GM12864 (cell line): ENCODE data around the gene WNT9B.

Source experiments
- DNase-seq: peaks from one replicate; pipeline ENCODE4 v3.0.0-alpha.2; 2011; ENCODE audit warnings: low read depth
- H3K4me3 ChIP-seq: 2 replicates; pipeline ENCODE4 v1.5.1; 2011; ENCODE audit warnings: mild to moderate bottlenecking, low read depth, low read length, control low read depth
- TF ChIP-seq, protein P1 (sequence below): IDR thresholded peaks from 2 replicates; pipeline ENCODE4 v1.5.1; 2011; ENCODE audit warnings: low read depth, mild to moderate bottlenecking, moderate library complexity, low read length, control low read depth, inconsistent platforms; ENCODE audit errors: missing control alignments

Gene WNT9B

GRCh38 chr17:46886310-46886663 lies 34.9 kb downstream of the WNT9B start:
- TF ChIP-seq, protein P1, sequence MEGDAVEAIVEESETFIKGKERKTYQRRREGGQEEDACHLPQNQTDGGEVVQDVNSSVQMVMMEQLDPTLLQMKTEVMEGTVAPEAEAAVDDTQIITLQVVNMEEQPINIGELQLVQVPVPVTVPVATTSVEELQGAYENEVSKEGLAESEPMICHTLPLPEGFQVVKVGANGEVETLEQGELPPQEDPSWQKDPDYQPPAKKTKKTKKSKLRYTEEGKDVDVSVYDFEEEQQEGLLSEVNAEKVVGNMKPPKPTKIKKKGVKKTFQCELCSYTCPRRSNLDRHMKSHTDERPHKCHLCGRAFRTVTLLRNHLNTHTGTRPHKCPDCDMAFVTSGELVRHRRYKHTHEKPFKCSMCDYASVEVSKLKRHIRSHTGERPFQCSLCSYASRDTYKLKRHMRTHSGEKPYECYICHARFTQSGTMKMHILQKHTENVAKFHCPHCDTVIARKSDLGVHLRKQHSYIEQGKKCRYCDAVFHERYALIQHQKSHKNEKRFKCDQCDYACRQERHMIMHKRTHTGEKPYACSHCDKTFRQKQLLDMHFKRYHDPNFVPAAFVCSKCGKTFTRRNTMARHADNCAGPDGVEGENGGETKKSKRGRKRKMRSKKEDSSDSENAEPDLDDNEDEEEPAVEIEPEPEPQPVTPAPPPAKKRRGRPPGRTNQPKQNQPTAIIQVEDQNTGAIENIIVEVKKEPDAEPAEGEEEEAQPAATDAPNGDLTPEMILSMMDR = no peak
- H3K4me3 ChIP-seq = no peak overlapping the region
- no peak for DNase-seq

- H3K4me3 ChIP-seq = no peak overlapping the region
- TF ChIP-seq, protein P1 = no peak
- no peak for DNase-seq
Observed at GRCh38 chr17:46887717-46888116, 36.3 kb downstream of the WNT9B start.

DNA sequence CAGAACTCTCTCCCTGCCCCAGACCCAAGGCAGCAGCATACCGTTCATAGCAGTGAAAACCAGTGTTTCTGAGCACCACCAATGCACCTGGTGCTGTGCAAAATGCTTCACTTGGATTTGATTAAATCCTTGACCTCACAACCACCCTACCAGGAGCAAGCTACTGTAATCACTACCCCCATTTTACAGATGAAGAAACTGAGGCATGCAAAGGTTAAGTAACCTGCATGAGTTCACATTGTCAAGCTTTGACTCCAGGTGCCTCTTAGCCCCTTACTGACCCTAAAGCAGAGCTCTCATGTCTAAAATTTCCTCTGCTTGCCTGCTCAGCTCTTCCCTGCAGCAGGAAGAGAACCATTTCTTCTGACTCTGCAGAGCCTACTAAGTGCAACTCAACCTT lies 37.3 kb downstream of the WNT9B start:
- DNase-seq = no peak
- TF ChIP-seq, protein P1 = no peak
- H3K4me3 ChIP-seq = no peak overlapping the region

- no peak overlapping the region for H3K4me3 ChIP-seq
- TF ChIP-seq, protein P1 = no peak
- no peak for DNase-seq
Observed at GRCh38 chr17:46889519-46889918, 38.1 kb downstream of the WNT9B start.

DNA sequence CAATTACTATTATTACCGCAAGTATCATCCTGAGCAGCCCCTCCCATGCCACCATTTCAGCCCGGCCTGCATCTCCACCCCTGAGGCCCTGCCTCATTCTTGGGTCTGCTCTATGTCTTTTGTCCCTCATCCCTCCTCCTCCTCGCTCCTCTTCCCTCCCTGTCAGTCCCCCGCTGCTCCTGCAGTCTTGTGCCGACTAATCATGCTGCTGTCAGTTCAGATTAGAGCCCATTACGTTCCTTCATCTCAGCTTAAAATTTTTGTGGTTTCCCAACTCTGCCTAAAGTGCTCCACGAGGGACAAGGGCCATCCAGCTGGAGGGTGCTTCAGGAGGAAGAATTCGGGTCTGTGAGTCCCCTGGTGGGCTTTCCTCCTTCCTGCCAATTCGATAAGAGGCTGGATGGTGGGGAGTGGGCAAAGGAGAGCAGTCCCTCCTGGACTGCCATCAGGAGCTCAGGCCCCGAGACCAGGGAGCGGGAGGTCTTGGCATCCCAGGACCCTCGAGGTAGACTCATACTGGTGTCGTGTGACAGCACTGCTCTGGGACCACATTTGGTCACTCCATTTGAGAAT lies 38.7 kb downstream of the WNT9B start:
- no peak for DNase-seq
- TF ChIP-seq, protein P1 = no peak
- no peak overlapping the region for H3K4me3 ChIP-seq

GRCh38 chr17:46890638-46891037 lies 39.3 kb downstream of the WNT9B start:
- no peak overlapping the region for H3K4me3 ChIP-seq
- TF ChIP-seq, protein P1 = no peak

GRCh38 chr17:46892192-46892703 lies 40.9 kb downstream of the WNT9B start:
- no peak overlapping the region for H3K4me3 ChIP-seq
- TF ChIP-seq, protein P1 = no peak
- no peak for DNase-seq

More at GRCh38 chr17:46890638-46891037, 39.3 kb downstream of the WNT9B start:
- no peak for DNase-seq
